B cell (primary cell): ENCODE data around the gene PSAP.

ENCODE experiments used
- EZH2 ChIP-seq: IDR thresholded peaks from 2 replicates; pipeline ENCODE4 v1.6.1; 2012; ENCODE audit warnings: borderline replicate concordance, low read depth, mild to moderate bottlenecking, moderate library complexity, low read length; ENCODE audit not compliant: insufficient read depth, poor library complexity, severe bottlenecking
- TF ChIP-seq, protein P1 (sequence below): fragments of 200-600 bp; IDR thresholded peaks from one replicate; pipeline ENCODE4 v1.8.0; 2022; ENCODE audit warnings: antibody characterized with exemption, mild to moderate bottlenecking

DNA sequence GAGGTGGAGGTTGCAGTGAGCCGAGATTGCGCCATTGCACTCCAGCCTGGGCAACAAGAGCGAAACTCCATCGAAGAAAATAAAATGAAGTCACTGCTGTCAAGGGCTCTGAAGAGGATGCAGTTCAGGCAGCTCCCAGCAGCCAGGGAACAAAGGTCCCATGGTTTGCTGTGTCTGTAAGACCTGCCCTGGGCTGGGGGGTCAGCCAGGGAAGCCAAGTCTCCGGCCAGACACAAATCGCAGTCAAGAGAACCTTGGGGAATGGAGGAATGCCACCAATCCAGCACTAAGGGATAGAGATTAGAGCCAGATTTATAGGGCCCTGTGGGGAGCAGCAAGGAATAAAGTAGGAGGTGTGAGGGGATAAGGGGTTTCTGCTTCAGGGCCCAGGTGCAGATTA lies 48.8 kb downstream of the PSAP start:
- no peak for TF ChIP-seq EZH2
- TF ChIP-seq, protein P1, sequence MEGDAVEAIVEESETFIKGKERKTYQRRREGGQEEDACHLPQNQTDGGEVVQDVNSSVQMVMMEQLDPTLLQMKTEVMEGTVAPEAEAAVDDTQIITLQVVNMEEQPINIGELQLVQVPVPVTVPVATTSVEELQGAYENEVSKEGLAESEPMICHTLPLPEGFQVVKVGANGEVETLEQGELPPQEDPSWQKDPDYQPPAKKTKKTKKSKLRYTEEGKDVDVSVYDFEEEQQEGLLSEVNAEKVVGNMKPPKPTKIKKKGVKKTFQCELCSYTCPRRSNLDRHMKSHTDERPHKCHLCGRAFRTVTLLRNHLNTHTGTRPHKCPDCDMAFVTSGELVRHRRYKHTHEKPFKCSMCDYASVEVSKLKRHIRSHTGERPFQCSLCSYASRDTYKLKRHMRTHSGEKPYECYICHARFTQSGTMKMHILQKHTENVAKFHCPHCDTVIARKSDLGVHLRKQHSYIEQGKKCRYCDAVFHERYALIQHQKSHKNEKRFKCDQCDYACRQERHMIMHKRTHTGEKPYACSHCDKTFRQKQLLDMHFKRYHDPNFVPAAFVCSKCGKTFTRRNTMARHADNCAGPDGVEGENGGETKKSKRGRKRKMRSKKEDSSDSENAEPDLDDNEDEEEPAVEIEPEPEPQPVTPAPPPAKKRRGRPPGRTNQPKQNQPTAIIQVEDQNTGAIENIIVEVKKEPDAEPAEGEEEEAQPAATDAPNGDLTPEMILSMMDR: no peak
